Activated CD4-positive, CD25-positive, alpha-beta regulatory T cell treated with anti-CD3 and anti-CD28 coated beads, Interleukin-2, amount 50 U/mL, for 72 hours (primary cell): ENCODE measurements around the gene ABCA2.

ENCODE experiments used
- DNase-seq: peaks from one replicate; pipeline ENCODE4 v3.0.0; 2021

ABCA2 gene

DNA sequence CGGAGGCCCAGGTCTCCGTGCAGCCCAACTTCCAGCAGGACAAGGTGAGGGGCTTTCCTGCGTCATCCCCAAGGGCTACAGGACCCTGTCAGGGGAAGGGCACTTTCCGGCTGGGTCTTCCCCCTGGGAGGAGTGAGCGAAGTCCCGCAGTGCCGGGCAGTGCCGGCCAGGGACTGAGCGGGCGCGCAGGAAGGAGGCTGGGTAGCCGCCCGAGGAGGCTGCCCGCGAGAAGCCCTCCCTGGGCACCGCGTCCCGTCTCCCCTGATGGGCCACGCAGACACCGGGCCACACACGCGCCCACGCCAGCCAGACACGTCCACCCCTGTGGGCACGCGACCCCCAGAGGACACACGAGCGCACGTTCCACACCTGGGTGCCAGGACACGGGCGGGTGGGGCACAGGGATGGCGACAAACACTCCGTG lies 50.4 kb downstream of the ABCA2 start:
- no peak for DNase-seq

DNA sequence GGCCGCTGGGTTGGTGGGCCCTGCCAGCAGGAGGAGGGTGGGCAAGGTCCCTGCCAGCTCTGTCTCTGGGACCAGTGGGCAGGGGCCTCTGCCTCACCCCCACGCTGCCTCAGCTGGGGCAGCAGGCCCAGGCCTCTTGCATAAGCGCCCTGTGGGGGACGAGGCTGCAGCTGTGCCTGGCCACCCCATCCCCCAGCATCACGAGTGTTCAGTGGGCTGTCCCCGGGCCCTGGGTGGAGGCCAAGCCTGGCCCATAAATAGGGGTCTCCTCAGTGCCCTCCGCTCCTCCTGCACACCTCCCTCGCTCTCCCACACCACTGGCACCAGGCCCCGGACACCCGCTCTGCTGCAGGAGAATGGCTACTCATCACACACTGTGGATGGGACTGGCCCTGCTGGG lies 50.8 kb downstream of the ABCA2 start, which contains the start of gene PTGDS:
TSS of gene PTGDS (plus strand) at position 282 of the 400 bp plus-strand sequence. CDS start at position 357, 75 bp downstream.
- no peak for DNase-seq

DNA sequence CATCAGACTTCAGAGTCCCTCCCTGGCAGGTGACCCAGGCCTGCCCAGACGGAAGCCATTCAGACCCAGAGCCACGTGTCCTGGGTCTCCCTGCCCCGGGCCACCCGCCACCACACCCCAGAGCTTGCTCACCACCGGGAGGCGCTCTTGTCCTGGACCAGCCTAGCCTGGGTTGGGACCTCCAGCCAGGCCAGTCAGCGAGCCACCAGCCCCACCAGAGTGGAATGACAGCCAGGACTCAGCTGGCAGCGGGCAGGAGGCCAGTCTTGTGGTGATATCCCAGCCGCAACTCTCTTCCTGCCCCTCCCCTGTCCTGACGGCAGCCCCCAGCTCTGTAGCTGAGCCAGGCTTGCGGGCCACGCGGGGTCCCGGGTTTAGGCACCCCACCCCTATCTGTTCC lies 52.4 kb downstream of the ABCA2 start:
- DNase-seq, result peak; percentile 56

GRCh38 chr9:136974817-136975535 lies 53.1 kb downstream of the ABCA2 start:
- no peak for DNase-seq

DNA sequence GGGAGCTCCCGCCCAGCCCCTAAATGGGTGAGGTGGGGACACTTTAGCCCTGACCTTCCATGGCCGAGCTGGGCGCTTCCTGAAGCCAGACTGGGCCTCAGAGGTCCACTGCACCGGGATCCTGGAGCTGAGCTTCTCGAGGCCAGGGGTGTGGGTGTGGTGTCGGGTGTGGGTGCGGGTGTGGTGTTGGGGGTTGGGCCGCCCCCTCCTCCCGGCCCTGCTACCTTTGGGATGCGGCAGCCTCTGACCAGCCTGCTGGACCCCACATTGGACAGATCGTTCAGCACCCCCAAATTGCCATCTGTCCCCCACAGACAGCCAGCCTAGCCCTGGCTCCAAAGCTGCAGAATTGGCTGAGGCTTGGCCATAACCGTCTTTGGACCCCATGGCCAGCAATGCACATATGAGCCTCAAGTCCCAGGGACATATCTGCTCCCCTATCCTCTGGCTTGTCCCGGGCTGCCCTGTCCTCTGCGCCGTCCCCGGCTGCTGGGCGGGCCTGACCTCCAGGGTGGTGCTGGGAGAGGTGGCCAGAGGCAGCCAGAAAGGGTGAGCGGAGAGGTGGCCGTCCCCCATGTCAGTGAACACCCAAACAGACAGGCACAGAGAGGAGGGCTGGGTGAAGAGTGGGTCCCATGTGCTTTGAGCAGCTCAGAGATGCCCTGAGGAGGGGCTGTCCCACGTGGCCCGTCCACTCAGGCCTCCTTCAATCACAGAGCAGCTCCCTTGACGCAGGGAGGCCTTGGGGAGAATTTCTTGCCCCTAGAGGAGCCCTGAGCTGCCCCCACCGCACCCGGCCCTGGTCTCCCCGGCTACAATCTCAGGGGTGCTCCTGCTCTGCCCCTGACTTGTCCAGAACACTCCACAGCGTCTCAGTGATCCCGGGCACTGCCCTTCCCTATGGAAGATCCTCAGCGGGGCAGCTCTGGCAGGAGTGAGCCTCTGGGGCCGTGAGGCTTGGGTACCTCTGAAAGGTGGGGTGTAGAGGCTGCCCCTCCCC lies 54.1 kb downstream of the ABCA2 start:
- DNase-seq, result no peak

DNA sequence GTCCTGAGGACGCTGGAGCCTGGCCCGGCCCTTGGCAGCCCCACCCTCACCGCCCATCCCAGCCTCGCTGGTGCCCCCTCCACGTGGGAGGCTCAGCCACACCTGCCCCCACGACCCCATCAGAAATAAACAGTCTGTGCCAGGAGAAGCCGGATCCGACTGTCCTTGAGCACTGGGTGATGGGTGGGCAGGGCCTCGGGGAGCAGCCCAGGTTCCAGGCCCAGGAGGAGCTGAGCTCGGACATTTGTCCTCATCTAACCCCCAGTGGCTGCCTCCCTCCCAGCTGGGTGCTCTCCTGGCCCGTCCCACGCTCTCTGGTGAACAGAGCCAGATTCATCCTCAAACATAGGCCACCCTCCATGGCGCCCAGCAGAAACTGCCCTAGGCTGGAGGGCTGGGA lies 55.3 kb downstream of the ABCA2 start:
- no peak for DNase-seq

GRCh38 chr9:136972335-136972734 lies 55.7 kb downstream of the ABCA2 start:
- DNase-seq, result no peak

GRCh38 chr9:136971746-136972145 lies 56.3 kb downstream of the ABCA2 start:
- DNase-seq, result no peak

DNA sequence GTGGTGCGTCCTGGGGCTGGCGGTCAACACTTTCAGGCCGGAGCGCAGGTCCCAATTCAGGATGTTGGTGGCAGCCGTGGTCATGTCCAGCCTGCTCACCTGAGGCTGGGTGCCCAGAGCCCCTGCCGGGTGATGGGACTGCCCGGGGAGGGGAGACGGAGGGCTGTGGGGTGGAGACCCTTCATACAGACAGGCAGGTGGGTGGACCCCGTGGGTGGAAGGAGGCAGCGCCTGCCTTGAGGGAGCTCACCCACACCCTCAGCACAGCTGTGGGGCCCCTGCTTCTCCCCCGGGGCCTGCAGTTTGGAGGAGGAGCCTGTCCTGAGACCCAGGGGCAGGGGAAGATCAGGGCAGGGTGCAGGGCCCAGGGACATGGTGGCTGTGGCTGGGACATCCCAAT lies 57.7 kb downstream of the ABCA2 start:
- no peak for DNase-seq

DNA sequence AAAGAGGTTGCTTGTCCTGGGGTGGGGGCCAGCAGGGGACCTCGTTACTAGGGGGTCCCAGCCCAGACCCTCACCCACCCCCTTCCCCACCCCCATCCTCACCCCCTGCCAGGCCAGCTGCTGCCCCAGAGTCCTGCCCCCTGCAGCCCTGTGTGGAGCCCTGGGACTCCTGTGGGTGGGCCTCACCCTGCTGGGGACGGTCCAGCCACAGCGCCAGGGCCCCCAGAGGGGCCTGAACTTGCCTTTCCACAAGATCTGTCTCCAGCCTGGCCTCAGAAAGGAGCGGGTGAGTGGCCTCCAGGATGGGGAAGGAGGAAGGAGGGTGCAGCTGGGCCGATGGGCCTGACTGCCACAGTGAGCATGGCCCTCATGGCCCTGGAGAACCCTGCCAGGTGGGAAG lies 58.3 kb downstream of the ABCA2 start:
- DNase-seq, result no peak

GRCh38 chr9:136969150-136969549 lies 58.9 kb downstream of the ABCA2 start:
- DNase-seq, result no peak

- DNase-seq, result no peak
These were observed 59.5 kb downstream of the ABCA2 start for GRCh38 chr9:136968333-136969127.

DNA sequence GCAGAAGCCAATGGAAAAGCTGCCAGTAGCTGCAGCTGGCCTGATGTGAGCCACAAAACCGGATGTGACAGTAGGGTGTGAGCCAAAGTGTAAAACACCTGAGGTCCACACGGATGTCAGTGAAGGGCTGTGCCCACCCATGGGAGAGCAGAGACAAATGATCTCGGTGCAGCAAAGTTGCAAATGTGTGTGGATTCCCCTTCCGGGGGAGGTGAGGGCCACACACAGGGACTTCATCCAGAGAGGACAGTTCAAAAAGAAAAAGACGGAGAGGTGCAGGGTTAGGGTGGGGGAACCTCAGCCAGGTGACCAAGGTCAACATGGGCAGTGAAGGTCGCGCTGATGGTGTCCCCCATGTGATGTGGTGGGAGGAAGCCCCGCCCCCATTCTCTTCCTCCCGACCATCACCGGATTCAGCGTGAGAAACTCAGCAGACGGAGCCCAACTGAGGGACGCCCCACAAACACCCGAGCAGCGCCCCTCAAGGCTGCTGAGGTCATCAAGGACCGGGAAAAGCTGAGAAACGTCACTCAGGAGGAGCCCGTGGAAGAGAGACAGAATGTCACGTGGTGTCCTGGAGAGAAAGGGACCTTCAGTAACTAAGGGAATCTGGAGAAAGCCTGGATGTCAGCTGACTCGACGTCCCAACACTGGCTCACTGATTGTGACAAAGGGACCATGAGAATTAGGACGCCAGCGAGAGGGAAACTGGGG lies 62.1 kb downstream of the ABCA2 start:
- no peak for DNase-seq

- DNase-seq, result no peak
These were observed 63.1 kb downstream of the ABCA2 start for GRCh38 chr9:136964833-136965422.

DNA sequence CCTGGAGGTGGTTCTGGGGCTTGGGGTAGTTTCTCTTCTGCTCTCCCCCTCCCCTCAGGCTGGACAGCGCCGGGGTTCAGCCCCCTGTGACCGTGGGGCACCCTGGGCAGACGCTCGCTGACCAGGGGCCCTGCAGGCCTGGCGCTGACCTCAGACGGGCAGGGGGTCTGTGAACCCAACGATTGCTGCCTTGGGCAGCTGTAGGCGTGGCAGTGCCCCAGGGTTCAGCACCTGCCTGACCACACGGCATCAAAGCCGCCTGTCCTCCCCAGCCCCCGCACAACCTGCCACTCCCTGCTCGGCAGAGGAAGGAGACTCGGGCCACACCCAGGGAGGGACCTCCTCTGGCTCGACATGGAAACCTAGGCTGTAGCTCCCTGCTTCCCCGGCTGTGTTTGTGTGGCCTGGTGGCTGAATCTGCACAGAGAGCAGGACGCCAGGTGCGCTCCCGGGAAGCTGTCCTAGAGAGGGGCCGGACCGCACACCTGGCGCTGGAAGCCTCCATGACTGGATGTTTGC lies 63.8 kb downstream of the ABCA2 start:
- no peak for DNase-seq

DNA sequence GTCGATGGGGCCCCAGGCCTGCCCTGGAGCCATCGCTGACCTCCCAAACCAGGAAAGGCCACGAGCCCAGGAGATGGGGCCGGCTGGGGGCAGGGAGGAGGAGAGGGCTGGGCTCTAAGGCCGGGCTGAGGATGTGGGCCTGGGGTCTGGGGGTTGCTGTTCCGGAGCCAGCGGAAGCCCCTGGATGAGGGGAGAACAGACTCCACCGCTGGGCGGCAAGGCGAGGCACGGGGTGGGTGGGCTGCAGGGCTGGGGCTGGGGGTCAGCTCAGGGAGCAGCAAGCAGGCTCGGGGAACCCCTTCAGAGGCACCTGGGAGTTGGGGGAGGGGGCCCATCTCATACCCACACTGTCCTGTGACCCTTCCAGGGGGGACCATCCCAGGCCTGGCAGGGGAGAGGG lies 64.3 kb downstream of the ABCA2 start:
- no peak for DNase-seq

- no peak for DNase-seq
These were observed 64.7 kb downstream of the ABCA2 start for GRCh38 chr9:136963341-136963740.

DNA sequence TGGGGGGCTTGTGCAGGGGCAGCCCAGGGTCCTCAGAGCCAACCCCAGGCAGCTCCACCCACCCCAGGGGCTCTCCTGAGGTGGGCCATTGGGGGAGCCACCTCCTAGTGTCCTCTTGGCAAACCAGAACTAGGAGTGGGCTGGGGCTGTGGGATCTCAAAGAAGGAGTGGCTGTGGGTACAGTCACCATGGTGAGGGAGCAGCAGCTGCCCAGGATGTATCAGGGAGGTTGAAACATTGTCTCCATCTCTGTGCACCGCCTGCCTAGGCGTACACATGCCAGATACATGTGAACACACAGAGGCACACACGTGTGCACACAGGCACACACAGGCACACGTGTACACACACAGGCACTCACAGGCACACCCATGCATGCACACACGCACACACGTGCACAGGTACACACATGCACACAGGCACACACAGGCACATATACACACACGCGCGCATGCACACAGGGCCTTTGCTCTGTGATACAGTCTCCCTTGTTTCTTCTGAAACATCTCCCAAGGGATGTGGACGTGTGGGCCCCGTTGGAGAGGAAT lies 65.3 kb downstream of the ABCA2 start:
- DNase-seq, result no peak

DNA sequence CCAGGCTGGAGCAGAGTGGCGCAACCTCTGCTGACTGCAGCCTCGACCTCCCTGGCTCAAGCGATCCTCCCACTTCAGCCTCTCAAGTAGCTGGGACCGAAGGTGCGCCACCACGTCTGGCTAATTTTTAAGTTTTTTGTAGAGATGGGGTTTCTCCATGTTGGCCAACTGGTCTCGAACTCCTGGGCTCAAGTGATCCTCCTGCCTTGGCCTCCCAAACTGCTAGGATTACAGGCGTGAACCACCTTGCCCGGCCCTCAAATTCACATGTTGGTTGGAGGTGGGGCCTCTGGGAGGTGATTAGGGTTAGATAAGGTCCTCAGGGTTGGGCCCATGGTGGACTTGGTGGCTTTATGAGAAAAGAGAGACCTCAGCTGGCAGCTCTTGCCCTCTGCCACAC lies 65.9 kb downstream of the ABCA2 start:
- DNase-seq, result no peak

DNA sequence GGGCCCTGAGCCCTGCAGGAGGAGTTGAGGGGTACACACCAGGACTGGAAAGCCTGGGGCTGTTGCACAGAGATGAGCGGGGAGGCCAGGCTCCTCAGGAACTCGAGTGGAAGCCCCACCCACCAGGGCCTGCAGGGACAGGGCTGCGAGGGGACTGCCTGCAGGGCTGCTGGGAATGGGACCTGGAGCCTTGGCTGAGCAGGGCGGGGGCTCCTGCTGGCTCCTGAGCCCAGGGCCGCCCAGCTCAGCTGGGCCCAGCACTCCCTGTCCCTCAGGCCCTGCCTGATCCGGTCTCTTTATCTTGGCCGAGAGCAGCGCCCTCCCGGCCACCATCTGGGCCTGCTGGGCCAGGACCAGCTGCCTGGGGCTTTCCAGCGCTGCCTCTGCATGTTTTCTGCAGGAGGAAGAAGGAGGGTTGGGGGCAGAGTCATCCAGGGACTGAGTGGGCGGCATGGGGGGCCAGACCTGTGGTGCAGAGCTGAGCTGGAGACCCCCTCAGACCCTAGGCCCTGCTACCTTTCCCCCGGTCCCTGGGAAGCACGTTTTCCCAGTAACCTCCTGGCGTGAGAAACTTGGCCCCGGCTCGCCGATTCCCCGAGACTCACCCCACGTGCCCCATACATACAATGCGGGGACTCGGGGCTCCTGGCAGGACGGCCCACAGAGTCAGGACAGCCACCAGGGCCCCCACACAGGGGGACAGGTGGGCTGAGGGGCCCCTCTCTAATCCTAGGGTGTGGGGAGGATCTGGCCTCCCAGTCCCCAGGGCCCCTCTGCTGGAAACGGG lies 66.6 kb downstream of the ABCA2 start:
- no peak for DNase-seq

DNA sequence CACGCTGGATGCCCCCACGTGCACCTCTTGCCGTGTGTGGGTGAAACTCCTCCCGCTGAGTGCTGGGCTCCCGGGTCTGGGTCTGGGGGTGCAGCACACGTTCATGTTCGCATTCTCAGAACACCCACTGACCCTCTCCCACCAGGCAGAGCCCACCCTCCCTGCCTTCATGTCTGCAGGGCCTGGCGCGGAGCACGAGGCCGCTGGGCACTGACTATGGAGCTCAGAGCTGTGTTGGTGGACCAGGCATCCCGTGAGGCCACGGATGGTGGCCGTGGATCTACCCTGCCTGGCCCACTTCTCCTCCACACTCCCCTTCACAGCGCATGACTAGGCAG lies 67.1 kb downstream of the ABCA2 start:
- DNase-seq, result no peak
